ENCODE data around the gene SERPINA9. TPM values are rescaled to one million over a fixed set of nuclear protein-coding genes. Genes with fewer than 3 reads are reported as not detected.

The SERPINA9 gene
- total RNA-seq, 1 experiment from 2014 or later = not detected

- intact Hi-C loops (cut with micrococcal nuclease; ENCODE audit: unreplicated experiment) = loop anchor here (10.0 kb wide), 1 partner anchor 175 kb away; the partner anchor contains the start of gene SERPINA3
- DNase-seq = no peak
- no peak overlapping the region for H3K27ac Mint-ChIP-seq (ENCODE audit: unreplicated experiment)
- H3K4me1 Mint-ChIP-seq (ENCODE audit: low read depth, unreplicated experiment) = no peaks in the 10 kb centered on the region
- TF ChIP-seq, protein P1, sequence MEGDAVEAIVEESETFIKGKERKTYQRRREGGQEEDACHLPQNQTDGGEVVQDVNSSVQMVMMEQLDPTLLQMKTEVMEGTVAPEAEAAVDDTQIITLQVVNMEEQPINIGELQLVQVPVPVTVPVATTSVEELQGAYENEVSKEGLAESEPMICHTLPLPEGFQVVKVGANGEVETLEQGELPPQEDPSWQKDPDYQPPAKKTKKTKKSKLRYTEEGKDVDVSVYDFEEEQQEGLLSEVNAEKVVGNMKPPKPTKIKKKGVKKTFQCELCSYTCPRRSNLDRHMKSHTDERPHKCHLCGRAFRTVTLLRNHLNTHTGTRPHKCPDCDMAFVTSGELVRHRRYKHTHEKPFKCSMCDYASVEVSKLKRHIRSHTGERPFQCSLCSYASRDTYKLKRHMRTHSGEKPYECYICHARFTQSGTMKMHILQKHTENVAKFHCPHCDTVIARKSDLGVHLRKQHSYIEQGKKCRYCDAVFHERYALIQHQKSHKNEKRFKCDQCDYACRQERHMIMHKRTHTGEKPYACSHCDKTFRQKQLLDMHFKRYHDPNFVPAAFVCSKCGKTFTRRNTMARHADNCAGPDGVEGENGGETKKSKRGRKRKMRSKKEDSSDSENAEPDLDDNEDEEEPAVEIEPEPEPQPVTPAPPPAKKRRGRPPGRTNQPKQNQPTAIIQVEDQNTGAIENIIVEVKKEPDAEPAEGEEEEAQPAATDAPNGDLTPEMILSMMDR (IDR thresholded peaks at IDR 0.05; ENCODE audit: unreplicated experiment) = no peak
- no peaks in the 10 kb centered on the region for H3K9me3 Mint-ChIP-seq (ENCODE audit: low read depth, unreplicated experiment)
- H3K4me3 Mint-ChIP-seq (ENCODE audit: low read depth, unreplicated experiment) = no peak overlapping the region
- CTCF ChIA-PET = no interaction called here
- no TSS peak for BruUV-seq (replicated peaks)
- H3K36me3 Mint-ChIP-seq (ENCODE audit: insufficient read depth, unreplicated experiment) = no peaks in the 10 kb centered on the region
- peaks cover 57% of the 10 kb centered on the region for H3K27me3 Mint-ChIP-seq (ENCODE audit: unreplicated experiment)
Measured at GRCh38 chr14:94439453-94440057, 36.4 kb downstream of the SERPINA9 start.

- Mint-ChIP-seq H3K27me3 (ENCODE audit: unreplicated experiment) (peaks cover 24% of the 10 kb centered on the region), H3K9me3 (ENCODE audit: low read depth, unreplicated experiment) (peaks cover 6% of the 10 kb centered on the region), H3K4me3 (ENCODE audit: low read depth, unreplicated experiment) (no peak overlapping the region), H3K4me1 (ENCODE audit: low read depth, unreplicated experiment) (peaks cover 1% of the 10 kb centered on the region), H3K36me3 (ENCODE audit: insufficient read depth, unreplicated experiment) (no peaks in the 10 kb centered on the region), H3K27ac (ENCODE audit: unreplicated experiment) (no peak overlapping the region)
- CTCF ChIA-PET = interaction anchor here (0.7 kb wide), 1 partner anchor 207 kb away, joined by 3 read pairs; no protein-coding TSS in a partner anchor
- TF ChIP-seq, protein P1 (IDR thresholded peaks at IDR 0.05; ENCODE audit: unreplicated experiment) = no peak
- intact Hi-C loops (cut with micrococcal nuclease; ENCODE audit: unreplicated experiment) = no loop called here
- no TSS peak for BruUV-seq (replicated peaks)
- no peak for DNase-seq
Measured at GRCh38 chr14:94428610-94429009, 47.4 kb downstream of the SERPINA9 start.

DNA sequence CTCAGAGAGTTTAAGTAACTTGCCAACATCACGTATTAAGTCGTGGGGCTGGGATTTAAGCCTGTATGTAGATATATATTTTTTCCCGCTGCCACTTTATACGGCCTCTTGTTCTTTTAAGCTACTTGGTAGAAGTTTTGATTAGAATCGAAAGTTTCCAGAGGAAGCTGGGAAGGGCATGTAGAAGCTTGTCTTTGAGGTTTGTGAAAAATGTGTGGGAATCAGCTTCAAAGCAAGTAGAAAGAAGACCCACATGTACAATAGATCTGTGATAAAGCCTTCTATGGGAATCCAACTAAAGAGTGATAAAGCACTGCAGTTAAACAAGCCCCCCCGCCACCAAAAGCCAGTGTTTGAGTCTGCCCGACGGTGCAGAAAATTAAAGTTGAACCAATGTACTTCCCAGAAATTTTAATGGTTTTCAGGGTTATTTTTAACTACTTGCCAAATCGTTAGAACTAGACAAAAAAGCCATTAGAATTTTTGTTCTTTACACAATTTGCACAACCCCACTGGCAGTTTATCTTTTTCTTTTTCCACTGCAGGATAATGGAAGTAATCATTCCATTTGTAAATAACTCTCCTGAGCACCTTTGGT is 48.9 kb downstream of the SERPINA9 start:
- CTCF ChIA-PET = no interaction called here
- DNase-seq = no peak
- BruUV-seq (replicated peaks) = no TSS peak
- peaks cover 6% of the 10 kb centered on the region for H3K9me3 Mint-ChIP-seq (ENCODE audit: low read depth, unreplicated experiment)
- H3K36me3 Mint-ChIP-seq (ENCODE audit: insufficient read depth, unreplicated experiment) = no peaks in the 10 kb centered on the region
- TF ChIP-seq, protein P1 (IDR thresholded peaks at IDR 0.05; ENCODE audit: unreplicated experiment) = no peak
- intact Hi-C loops (cut with micrococcal nuclease; ENCODE audit: unreplicated experiment) = no loop called here
- H3K27me3 Mint-ChIP-seq (ENCODE audit: unreplicated experiment) = peaks cover 12% of the 10 kb centered on the region
- no peak overlapping the region for H3K4me3 Mint-ChIP-seq (ENCODE audit: low read depth, unreplicated experiment)
- no peak overlapping the region for H3K27ac Mint-ChIP-seq (ENCODE audit: unreplicated experiment)
- peaks cover 8% of the 10 kb centered on the region for H3K4me1 Mint-ChIP-seq (ENCODE audit: low read depth, unreplicated experiment)

DNA sequence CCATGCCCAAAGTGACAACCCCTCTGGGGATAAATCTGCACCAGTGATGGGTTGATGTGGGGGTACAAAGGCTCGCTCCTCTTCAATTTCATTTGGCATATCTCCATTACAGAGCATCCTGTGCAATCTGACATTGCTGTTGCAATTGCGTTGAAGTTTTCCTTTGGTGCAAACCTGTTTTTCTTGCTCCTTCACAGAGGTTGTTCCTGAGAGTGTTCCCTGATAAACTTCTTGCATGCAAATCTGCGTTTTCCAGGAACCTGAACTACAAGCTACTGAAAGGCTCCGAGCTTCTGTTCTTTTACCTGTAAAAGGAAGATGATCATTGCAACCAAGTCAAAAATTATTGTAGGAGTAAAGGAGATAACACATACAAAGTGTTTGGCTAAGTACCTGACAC is 49.5 kb downstream of the SERPINA9 start:
- no peak overlapping the region for H3K27ac Mint-ChIP-seq (ENCODE audit: unreplicated experiment)
- TF ChIP-seq, protein P1 (IDR thresholded peaks at IDR 0.05; ENCODE audit: unreplicated experiment) = no peak
- DNase-seq = no peak
- no peaks in the 10 kb centered on the region for H3K36me3 Mint-ChIP-seq (ENCODE audit: insufficient read depth, unreplicated experiment)
- peaks cover 6% of the 10 kb centered on the region for H3K9me3 Mint-ChIP-seq (ENCODE audit: low read depth, unreplicated experiment)
- CTCF ChIA-PET = no interaction called here
- H3K4me1 Mint-ChIP-seq (ENCODE audit: low read depth, unreplicated experiment) = peaks cover 8% of the 10 kb centered on the region
- no peak overlapping the region for H3K4me3 Mint-ChIP-seq (ENCODE audit: low read depth, unreplicated experiment)
- no TSS peak for BruUV-seq (replicated peaks)
- intact Hi-C loops (cut with micrococcal nuclease; ENCODE audit: unreplicated experiment) = no loop called here
- peaks cover 12% of the 10 kb centered on the region for H3K27me3 Mint-ChIP-seq (ENCODE audit: unreplicated experiment)
